Esophagus muscularis mucosa (tissue), 3 donors: ENCODE measurements around the gene CACNA2D2.
A peak's percentile ranks its signal among the peaks of the same experiment; 100 is the strongest.

ENCODE experiments used
- POLR2A ChIP-seq: fragments of 450-650 bp; IDR thresholded peaks from one replicate; pipeline ENCODE4 v1.6.1; 2017; ENCODE audit warnings: antibody characterized with exemption, moderate library complexity, mild to moderate bottlenecking, low read depth
- POLR2AphosphoS5 ChIP-seq, 2 donors: sonication (generic); formaldehyde crosslinking; IDR thresholded peaks; one replicate each; pipeline ENCODE4 v1.6.1; 2017; ENCODE audit warnings: antibody characterized with exemption in 2 of 2
- TF ChIP-seq, protein P1 (sequence below), 3 experiments: fragments of 200-600 bp in 2 of 3; fragments of 450-650 bp in 1 of 3; sonication (generic) in 2 of 3; IDR thresholded peaks; one replicate each; pipeline ENCODE4 v1.5.1; 2017 to 2019; ENCODE audit warnings: antibody characterized with exemption in 3 of 3, mild to moderate bottlenecking in 2 of 3, moderate library complexity in 1 of 3

DNA sequence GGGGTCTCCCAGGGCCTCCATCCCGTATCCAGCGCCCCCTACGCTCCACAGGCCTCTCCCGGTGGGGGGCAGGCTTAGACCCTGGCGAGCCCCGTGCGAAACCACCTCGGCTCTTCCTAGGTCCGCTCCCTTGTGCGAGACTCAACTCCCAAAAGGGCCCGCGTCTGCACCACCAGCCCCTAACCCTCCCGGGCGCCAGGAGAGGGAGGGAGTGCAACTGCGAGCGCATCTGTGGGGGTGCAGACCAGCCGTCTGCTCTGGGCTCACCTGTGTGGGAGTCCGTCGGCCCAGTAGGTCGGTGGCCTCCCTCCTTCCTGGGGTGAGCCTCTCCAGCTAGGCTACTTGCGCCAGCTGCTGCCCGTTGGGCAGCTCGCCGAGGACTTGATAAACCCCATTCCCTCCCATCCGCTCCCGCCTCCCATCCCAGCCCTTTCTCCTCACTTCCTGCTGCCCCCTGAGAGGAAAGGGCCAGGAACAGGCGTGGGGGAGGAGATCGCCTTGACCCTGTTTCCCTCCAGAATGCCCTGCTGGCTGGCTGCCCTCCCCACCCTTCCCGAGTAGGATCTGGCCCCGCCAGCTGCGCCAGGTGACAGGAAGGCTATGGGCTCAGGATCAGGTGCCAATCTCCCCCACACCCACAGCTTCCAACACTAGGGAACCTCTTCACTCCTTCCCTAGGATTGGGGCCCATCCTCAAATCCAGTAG is 180.9 kb downstream of the CACNA2D2 start, which contains the start of gene HYAL2:
- TF ChIP-seq, protein P1, sequence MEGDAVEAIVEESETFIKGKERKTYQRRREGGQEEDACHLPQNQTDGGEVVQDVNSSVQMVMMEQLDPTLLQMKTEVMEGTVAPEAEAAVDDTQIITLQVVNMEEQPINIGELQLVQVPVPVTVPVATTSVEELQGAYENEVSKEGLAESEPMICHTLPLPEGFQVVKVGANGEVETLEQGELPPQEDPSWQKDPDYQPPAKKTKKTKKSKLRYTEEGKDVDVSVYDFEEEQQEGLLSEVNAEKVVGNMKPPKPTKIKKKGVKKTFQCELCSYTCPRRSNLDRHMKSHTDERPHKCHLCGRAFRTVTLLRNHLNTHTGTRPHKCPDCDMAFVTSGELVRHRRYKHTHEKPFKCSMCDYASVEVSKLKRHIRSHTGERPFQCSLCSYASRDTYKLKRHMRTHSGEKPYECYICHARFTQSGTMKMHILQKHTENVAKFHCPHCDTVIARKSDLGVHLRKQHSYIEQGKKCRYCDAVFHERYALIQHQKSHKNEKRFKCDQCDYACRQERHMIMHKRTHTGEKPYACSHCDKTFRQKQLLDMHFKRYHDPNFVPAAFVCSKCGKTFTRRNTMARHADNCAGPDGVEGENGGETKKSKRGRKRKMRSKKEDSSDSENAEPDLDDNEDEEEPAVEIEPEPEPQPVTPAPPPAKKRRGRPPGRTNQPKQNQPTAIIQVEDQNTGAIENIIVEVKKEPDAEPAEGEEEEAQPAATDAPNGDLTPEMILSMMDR (IDR thresholded peaks at IDR 0.05) = no peak
- TF ChIP-seq POLR2A = no peak
- TF ChIP-seq POLR2AphosphoS5 (IDR thresholded peaks at IDR 0.05) = peak; percentile 62 to 66
